Large intestine (tissue), 3 donors: ENCODE measurements around the gene AKAP1. TPM values are rescaled to one million over a fixed set of nuclear protein-coding genes. Genes with fewer than 3 reads are reported as not detected.

Source experiments
- DNase-seq, 2 donors: peaks; one replicate each; pipeline versions ENCODE4 v3.0.0 to v3.0.0-alpha.2; 2013
- H3K27ac ChIP-seq: one replicate; pipeline ENCODE4 v1.5.1; 2013; ENCODE audit warnings: low read length
- H3K27me3 ChIP-seq: 2 replicates; pipeline ENCODE4 v1.6.1; 2013; ENCODE audit warnings: low read length; ENCODE audit not compliant: control insufficient read depth, insufficient read depth
- H3K36me3 ChIP-seq: 2 replicates; pipeline ENCODE4 v1.6.1; 2013; ENCODE audit warnings: low read length; ENCODE audit not compliant: control insufficient read depth, insufficient read depth
- H3K4me1 ChIP-seq: one replicate; pipeline ENCODE4 v1.6.1; 2013; ENCODE audit warnings: low read length; ENCODE audit not compliant: control insufficient read depth, insufficient read depth
- H3K4me3 ChIP-seq: one replicate; pipeline ENCODE4 v1.5.1; 2013; ENCODE audit warnings: low read length
- H3K9me3 ChIP-seq: one replicate; pipeline ENCODE4 v1.6.1; 2013; ENCODE audit warnings: mild to moderate bottlenecking, low read depth, low read length, moderate library complexity; ENCODE audit not compliant: control insufficient read depth
- WGBS: methylation state at CpG from one replicate; pipeline ENCODE4 v1.1.5; 2013; ENCODE audit warnings: low lambda C conversion rate; ENCODE audit not compliant: insufficient coverage; 5-methylcytosine and 5-hydroxymethylcytosine counted together
- polyA plus RNA-seq: library from polyadenylated mRNA; unstranded; fragments of 120-200 nt; gene quantifications from one replicate; pipeline ENCODE4 v1.2.1, GENCODE V29; 2013

The AKAP1 gene
- polyA plus RNA-seq, 1 donor = 78.8 TPM

DNA sequence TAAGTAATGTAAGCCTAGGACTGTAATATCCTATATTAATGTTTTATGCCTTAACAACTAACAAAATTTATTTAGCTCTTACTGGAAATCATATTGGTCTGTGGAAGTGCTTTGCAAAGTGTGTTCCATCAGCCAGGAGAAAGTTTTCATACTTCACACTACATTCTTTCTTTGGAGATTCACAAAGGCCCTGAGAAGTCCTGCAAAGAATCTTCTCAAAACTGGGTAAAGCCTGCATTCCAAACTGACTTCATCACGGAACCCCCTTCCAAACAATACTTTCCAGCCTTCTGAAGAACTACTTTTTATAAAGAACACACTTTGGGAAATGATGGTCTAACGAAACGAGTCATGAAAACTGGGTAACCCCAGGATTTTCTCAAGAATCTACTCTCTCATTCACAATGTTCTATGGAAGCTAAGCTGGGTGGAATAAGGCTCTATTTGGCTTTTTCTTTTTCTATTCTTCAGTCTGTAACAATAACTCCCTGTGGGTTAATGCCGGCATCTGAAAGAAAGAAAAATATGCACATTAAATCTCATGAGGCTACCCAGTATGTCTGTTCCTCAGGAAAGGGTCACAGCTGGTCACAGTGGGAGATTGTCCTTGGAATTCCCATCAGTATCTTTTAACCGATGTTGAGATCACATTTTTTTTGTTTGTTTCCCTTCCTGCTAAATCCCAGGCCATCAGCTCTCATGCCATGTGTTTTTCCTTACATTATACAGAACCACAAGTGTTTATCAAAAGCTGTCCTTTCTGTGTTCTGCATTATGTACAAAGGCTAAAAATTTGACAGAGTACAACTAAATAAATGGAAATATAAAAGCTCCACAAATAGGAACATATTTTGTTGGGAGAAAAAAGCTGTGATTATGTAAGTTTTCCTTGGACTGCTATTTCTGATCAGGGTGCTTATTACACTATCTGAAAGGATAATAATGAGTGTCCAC lies 12.8 kb upstream of the AKAP1 start:
- WGBS = no CpG with 5 or more reads among the region's 5 CpGs
- no peak overlapping the region for H3K4me3 ChIP-seq
- H3K9me3 ChIP-seq = no peaks in the 10 kb centered on the region
- H3K27ac ChIP-seq = no peak overlapping the region
- H3K27me3 ChIP-seq = no peaks in the 10 kb centered on the region
- no peaks in the 10 kb centered on the region for H3K4me1 ChIP-seq
- H3K36me3 ChIP-seq = no peaks in the 10 kb centered on the region
- DNase-seq = no peak

DNA sequence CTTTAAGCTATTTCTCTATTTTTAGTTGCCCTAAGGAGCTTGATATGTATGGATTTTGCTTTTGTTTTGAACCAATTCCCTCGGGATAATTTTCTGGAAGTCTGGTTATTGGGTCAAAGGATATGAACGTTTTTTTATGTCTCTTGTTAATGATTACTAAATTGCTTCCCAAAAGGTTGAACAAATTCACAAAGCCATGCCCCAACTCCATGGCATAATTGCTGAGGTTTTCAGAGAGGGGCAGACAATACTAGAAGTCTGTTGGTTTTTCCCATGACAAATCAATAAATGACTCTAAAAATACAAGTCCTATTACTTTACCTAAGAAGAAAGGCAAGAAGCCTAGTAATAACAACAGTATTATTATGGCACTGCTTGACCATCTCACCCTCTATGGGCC lies 11.4 kb upstream of the AKAP1 start:
- Histone ChIP-seq H3K9me3 (no peaks in the 10 kb centered on the region), H3K4me1 (no peaks in the 10 kb centered on the region), H3K27me3 (no peaks in the 10 kb centered on the region), H3K4me3 (no peak overlapping the region), H3K27ac (no peak overlapping the region), H3K36me3 (no peaks in the 10 kb centered on the region)
- 40% methylated on average over 1 of the region's 2 CpGs for WGBS
- DNase-seq = no peak

DNA sequence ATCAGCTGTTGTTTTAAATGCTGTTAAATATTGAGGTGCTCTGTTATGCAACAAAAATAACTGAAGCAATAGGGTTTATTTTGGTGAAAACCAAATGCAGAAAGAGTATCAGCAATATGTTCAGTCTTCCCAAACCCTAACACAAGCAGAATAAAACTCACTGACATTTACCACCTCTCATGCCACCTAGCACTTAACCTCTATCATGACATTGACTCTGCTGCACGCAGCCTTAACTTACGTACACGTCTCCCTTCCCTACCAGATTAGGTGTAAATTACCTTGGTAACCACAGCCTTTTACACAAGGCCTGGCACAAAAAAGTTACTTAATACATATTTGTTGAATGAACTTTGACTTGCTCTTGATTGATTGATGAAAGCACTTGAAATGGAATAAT lies 9.9 kb upstream of the AKAP1 start:
- Histone ChIP-seq H3K36me3 (no peaks in the 10 kb centered on the region), H3K4me1 (no peaks in the 10 kb centered on the region), H3K27ac (no peak overlapping the region), H3K9me3 (no peaks in the 10 kb centered on the region), H3K4me3 (no peak overlapping the region), H3K27me3 (no peaks in the 10 kb centered on the region)
- WGBS = 80% methylated on average over 1 of the region's 3 CpGs
- DNase-seq = no peak

DNA sequence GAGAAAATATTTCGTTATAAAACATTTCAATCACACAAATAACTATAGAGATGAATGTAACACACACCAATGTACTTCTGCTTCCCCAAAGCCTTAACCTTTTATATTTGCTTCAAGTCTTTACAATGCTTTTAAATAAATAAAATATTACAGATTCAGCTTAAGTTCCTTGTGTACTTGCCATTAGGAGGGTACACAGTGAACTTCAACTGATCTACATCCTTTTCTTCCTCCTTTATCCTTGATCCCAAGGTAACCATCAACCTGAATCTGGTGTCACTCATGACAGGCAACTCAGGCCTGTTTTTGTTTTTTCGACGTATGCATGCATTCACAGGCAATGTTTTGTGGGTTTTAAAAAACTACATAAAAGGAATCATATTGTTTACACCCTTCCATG lies 9.3 kb upstream of the AKAP1 start:
- H3K27me3 ChIP-seq = no peaks in the 10 kb centered on the region
- H3K9me3 ChIP-seq = no peaks in the 10 kb centered on the region
- 100% methylated on average over 1 of the region's 3 CpGs for WGBS
- DNase-seq = no peak
- H3K27ac ChIP-seq = no peak overlapping the region
- H3K4me1 ChIP-seq = no peaks in the 10 kb centered on the region
- H3K4me3 ChIP-seq = no peak overlapping the region
- H3K36me3 ChIP-seq = no peaks in the 10 kb centered on the region

DNA sequence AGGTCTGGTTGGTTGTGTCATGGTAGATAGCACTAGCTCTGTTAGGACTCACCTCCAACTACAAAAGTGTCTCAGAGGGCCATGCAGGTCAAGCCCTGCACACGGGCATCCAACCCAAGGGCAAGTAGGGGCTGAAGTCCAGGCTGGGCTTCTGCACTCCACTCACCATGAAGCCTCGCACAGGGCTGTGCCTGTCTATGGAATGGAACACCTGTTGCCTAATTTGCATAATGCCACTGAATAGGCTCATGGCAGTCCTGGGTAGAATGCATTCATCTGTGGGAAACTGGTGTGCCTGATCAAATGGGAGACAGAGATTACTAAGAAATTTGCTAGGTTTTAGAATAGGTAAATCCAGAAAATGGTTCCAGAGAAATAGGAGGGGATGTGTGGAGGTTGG lies 8.0 kb upstream of the AKAP1 start:
- Histone ChIP-seq H3K9me3 (no peaks in the 10 kb centered on the region), H3K36me3 (no peaks in the 10 kb centered on the region), H3K4me1 (no peaks in the 10 kb centered on the region), H3K27me3 (no peaks in the 10 kb centered on the region), H3K27ac (no peak overlapping the region), H3K4me3 (no peak overlapping the region)
- DNase-seq = no peak
- no CpG with 5 or more reads among the region's 2 CpGs for WGBS

DNA sequence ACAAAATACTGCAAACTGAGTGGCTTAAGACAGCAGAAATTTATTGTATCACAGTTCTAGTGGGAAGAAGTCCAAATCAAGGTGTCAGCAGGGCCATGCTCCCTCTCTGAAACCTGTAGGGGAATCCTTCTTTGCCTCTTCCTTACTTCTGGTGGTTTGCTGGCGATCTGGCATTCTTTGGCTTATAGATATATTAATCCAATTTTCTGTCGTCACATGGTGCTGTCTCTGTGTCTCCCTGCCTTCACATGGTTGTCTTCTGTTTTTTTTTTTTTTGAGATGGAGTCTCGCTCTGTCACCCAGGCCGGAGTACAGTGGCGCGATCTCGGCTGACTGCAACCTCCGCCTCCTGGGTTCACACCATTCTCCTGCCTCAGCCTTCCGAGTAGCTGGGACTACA lies 6.8 kb upstream of the AKAP1 start:
- Histone ChIP-seq H3K4me3 (no peak overlapping the region), H3K36me3 (no peaks in the 10 kb centered on the region), H3K27ac (no peak overlapping the region), H3K4me1 (peaks cover 2% of the 10 kb centered on the region), H3K9me3 (no peaks in the 10 kb centered on the region), H3K27me3 (no peaks in the 10 kb centered on the region)
- WGBS = 100% methylated on average over 1 of the region's 9 CpGs
- no peak for DNase-seq

DNA sequence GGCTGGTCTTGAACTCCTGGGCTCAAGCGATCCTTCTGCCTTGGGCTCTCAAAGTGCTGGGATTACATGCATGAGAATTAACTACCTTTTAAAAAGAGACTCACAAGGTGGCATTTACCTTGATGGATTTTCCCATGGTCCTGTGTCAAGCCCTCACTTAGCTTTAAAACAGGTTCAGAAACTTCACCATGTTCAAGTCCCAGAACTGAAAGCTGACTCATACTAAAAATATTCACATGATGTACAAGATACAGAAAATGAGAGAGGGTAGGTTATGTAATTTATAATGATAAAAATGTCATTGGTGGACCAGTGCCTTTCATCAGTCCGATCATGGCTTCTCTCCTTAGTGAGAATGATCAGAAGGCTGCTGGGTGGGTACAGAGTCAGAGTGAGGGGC lies 4.3 kb upstream of the AKAP1 start:
- H3K4me1 ChIP-seq = peaks cover 3% of the 10 kb centered on the region
- 80% methylated on average over 1 of the region's 2 CpGs for WGBS
- no peak for DNase-seq
- H3K36me3 ChIP-seq = no peaks in the 10 kb centered on the region
- no peak overlapping the region for H3K27ac ChIP-seq
- no peak overlapping the region for H3K4me3 ChIP-seq
- H3K9me3 ChIP-seq = no peaks in the 10 kb centered on the region
- H3K27me3 ChIP-seq = no peaks in the 10 kb centered on the region

DNA sequence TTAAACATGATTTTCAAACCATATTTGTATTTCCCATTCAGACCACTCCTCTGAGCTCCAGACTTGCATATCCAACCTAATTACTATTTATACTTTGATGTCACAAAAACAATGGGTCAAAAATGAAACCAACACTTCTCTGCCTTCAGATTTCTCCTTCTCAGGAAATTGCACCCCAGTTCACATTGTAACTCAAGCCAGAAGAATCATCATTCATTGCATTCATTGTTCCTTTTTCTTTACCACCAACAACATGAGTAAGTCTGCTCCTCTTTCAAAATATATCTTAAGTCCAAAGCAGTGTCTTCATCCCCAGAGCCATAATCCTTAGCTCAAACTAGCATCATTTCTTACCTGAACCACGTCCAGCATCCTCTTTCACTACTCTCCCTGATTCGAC lies 2.6 kb upstream of the AKAP1 start:
- peaks cover 11% of the 10 kb centered on the region for H3K4me1 ChIP-seq
- no peaks in the 10 kb centered on the region for H3K9me3 ChIP-seq
- H3K36me3 ChIP-seq = no peaks in the 10 kb centered on the region
- DNase-seq = no peak
- no peak overlapping the region for H3K27ac ChIP-seq
- 100% methylated on average over 1 of the region's 2 CpGs for WGBS
- no peaks in the 10 kb centered on the region for H3K27me3 ChIP-seq
- no peak overlapping the region for H3K4me3 ChIP-seq

DNA sequence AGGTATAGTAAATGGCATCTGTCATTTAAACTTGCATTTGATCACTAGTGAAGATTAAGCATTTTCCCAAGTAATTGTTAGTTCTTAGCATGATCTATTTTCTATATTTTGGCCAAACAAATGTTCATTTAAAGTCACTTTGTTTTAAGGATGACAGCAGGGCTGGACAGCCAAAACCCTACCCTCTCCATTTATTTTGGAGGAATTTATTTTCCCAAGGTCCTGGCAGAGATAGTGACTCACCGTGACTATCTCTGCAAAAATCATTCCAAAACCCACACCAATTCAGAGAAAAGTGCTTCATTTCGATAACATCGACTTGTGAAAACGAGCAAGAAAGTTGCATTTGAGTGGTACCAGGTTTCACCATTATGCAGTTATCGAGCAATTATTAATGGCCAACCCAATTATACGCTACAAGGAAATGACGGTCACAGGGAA lies 665 bp upstream of the AKAP1 start:
- Histone ChIP-seq H3K4me3 (peak overlapping the region; percentile 64), H3K36me3 (peaks cover 4% of the 10 kb centered on the region), H3K27me3 (no peaks in the 10 kb centered on the region), H3K9me3 (no peaks in the 10 kb centered on the region), H3K27ac (peak overlapping the region; percentile 82), H3K4me1 (peaks cover 31% of the 10 kb centered on the region)
- no CpG with 5 or more reads among the region's 7 CpGs for WGBS
- DNase-seq = no peak

DNA sequence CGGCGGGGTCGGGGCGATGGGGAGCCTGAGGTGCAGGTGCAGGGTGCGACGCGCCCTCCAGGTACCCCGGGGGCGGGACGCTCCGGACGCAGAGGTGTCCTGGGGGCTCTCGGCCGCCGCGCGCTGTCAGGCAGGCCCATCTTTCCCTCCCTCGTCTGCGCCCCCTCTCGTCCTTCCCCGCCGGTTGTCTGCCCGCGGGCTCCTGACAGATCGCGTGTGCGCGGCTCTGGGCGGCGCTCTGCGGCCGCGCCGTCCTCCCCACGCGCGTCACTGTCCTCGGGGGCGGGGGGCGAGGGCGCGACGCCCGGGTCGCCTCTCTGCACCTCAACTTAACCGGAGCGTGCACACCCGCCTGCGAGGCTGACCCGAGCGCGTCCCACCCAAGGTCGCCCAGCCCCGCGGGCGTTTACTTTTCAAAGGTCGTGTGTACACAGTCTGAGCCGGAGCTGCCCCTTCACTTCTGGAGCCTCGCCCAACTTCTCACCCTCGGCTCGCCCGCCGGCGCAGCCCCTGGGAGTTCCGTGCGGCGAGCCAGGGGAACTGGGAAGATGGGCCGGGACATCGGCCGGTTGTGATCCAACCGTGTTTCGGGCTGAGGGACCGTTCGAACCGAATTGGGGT lies 512 bp downstream of the AKAP1 start:
- H3K4me3 ChIP-seq = peak overlapping the region; percentile 88
- peak; percentile 72 to 90 for DNase-seq
- peaks cover 4% of the 10 kb centered on the region for H3K36me3 ChIP-seq
- peaks cover 42% of the 10 kb centered on the region for H3K4me1 ChIP-seq
- no CpG with 5 or more reads among the region's 75 CpGs for WGBS
- no peaks in the 10 kb centered on the region for H3K9me3 ChIP-seq
- no peaks in the 10 kb centered on the region for H3K27me3 ChIP-seq
- peak overlapping the region; percentile 99 for H3K27ac ChIP-seq
